Mesendoderm (in vitro differentiated cells): Measurements from ENCODE around the gene ITGB6.
A peak's percentile ranks its signal among the peaks of the same experiment; 100 is the strongest.

ENCODE experiments used
- DNase-seq: peaks from one replicate; pipeline ENCODE4 v3.0.0; 2013
- H2AK5ac ChIP-seq: 2 replicates; pipeline ENCODE4 v1.6.1; 2013; ENCODE audit warnings: low read length, inconsistent platforms
- H2BK120ac ChIP-seq: 2 replicates; pipeline ENCODE4 v1.6.1; 2013; ENCODE audit warnings: low read depth, mild to moderate bottlenecking, low read length, moderate library complexity, mixed read lengths
- H2BK15ac ChIP-seq: replicated peaks from 2 replicates; pipeline ENCODE4 v1.6.1; 2013; ENCODE audit warnings: low read depth, mild to moderate bottlenecking, moderate library complexity
- H2BK5ac ChIP-seq: 2 replicates; pipeline ENCODE4 v1.6.1; 2013; ENCODE audit warnings: low read length, inconsistent platforms
- H3K18ac ChIP-seq: 2 replicates; pipeline ENCODE4 v1.6.1; 2013; ENCODE audit warnings: mild to moderate bottlenecking, low read length, mixed read lengths
- H3K23ac ChIP-seq: one replicate; pipeline ENCODE4 v1.6.1; 2013; ENCODE audit warnings: low read length
- H3K27ac ChIP-seq: 2 replicates; pipeline ENCODE4 v1.5.1; 2013; ENCODE audit warnings: low read depth, mild to moderate bottlenecking, inconsistent platforms, low read length, moderate library complexity
- H3K27me3 ChIP-seq: 2 replicates; pipeline ENCODE4 v1.6.1; 2013; ENCODE audit warnings: low read length, control low read depth, mild to moderate bottlenecking, inconsistent platforms; ENCODE audit not compliant: insufficient read depth, poor library complexity
- H3K36me3 ChIP-seq: 2 replicates; pipeline ENCODE4 v1.6.1; 2013; ENCODE audit warnings: low read length, inconsistent platforms; ENCODE audit not compliant: control insufficient read depth, insufficient read depth
- H3K4ac ChIP-seq: one replicate; pipeline ENCODE4 v1.6.1; 2013; ENCODE audit warnings: low read depth, mild to moderate bottlenecking, low read length, moderate library complexity
- H3K4me1 ChIP-seq: 2 replicates; pipeline ENCODE4 v1.6.1; 2013; ENCODE audit warnings: low read depth, low read length, inconsistent platforms; ENCODE audit not compliant: control insufficient read depth
- H3K4me2 ChIP-seq: 2 replicates; pipeline ENCODE4 v1.6.1; 2013; ENCODE audit warnings: low read length
- H3K4me3 ChIP-seq: 2 replicates; pipeline ENCODE4 v1.5.1; 2013; ENCODE audit warnings: mild to moderate bottlenecking, low read length
- H3K56ac ChIP-seq: one replicate; pipeline ENCODE4 v1.6.1; 2013; ENCODE audit warnings: low read length
- H3K79me1 ChIP-seq: 2 replicates; pipeline ENCODE4 v1.6.1; 2013; ENCODE audit warnings: low read length, inconsistent platforms
- H3K79me2 ChIP-seq: 2 replicates; pipeline ENCODE4 v1.6.1; 2013; ENCODE audit warnings: mild to moderate bottlenecking, low read length; ENCODE audit not compliant: control insufficient read depth, insufficient read depth
- H3K9ac ChIP-seq: 2 replicates; pipeline ENCODE4 v1.6.1; 2013; ENCODE audit warnings: low read length, inconsistent platforms
- H4K5ac ChIP-seq: one replicate; pipeline ENCODE4 v1.6.1; 2013; ENCODE audit warnings: low read length
- H4K8ac ChIP-seq: one replicate; pipeline ENCODE4 v1.6.1; 2013; ENCODE audit warnings: low read depth, mild to moderate bottlenecking, control low read depth, low read length, moderate library complexity
- WGBS: extraction: QIAGEN DNeasy Blood & Tissue Kit; methylation state at CpG from one replicate; pipeline ENCODE4 v1.1.7; 2013; ENCODE audit warnings: low lambda C conversion rate, missing lambda C conversion rate; ENCODE audit not compliant: insufficient coverage; ENCODE audit errors: extremely low coverage; 5-methylcytosine and 5-hydroxymethylcytosine counted together

ITGB6 gene

DNA sequence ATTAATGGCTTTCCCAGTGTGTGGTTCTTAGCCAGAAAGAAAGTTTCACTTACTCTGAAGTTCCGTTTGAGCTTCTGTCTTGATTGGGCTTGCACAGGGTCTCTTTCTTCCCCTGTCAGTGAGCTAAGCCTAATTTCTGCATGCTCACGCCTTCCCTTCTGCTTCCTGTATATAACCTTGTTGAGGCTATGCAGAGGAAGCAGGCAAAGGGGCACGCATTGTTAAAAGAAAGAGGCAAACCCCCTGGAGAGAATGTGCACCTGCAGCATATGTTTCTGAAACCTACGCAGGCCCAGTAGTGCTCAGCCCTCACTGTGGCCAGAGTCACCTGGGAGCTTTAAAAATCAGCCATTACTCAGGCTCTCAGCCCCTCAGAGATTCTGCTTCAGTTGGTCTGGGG lies 123.2 kb downstream of the ITGB6 start:
- H2BK5ac ChIP-seq = no peak overlapping the region
- H4K8ac ChIP-seq = no peak overlapping the region
- DNase-seq = no peak
- H2BK120ac ChIP-seq = no peak overlapping the region
- no peak overlapping the region for H3K9ac ChIP-seq
- no peaks in the 10 kb centered on the region for H3K79me1 ChIP-seq
- H3K4me3 ChIP-seq = no peak overlapping the region
- H3K79me2 ChIP-seq = no peaks in the 10 kb centered on the region
- no peak overlapping the region for H3K4me2 ChIP-seq
- no peak overlapping the region for H2AK5ac ChIP-seq
- no peaks in the 10 kb centered on the region for H3K4me1 ChIP-seq
- H3K27me3 ChIP-seq = no peaks in the 10 kb centered on the region
- H3K56ac ChIP-seq = no peak overlapping the region
- no peak overlapping the region for H3K27ac ChIP-seq
- H3K36me3 ChIP-seq = no peaks in the 10 kb centered on the region
- no CpG with 5 or more reads among the region's 4 CpGs for WGBS
- no peak overlapping the region for H3K23ac ChIP-seq
- H3K18ac ChIP-seq = no peak overlapping the region
- no peak overlapping the region for H2BK15ac ChIP-seq
- H4K5ac ChIP-seq = no peak overlapping the region
- H3K4ac ChIP-seq = no peak overlapping the region

DNA sequence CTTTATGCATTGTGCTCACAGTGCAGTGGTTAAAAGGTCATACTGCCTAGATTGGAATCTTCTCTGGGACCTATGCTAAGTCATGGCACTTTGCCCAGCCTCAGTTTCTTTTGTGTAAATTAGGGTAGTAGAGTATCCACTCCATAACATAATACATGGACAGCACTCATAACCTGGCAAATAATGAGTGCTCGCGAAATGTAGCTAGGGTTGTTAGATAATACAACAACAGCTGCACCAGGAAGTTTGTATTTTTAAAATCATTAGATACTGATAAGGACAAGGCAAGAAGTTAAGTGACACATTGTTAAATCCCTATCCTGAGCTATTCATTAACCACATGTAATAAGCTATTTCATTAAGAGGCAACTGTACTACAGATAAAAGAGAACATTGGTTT lies 123.8 kb downstream of the ITGB6 start:
- no peak overlapping the region for H4K8ac ChIP-seq
- no peak overlapping the region for H4K5ac ChIP-seq
- no peak overlapping the region for H2BK15ac ChIP-seq
- H3K4me3 ChIP-seq = no peak overlapping the region
- no peak overlapping the region for H2BK5ac ChIP-seq
- no peak overlapping the region for H3K9ac ChIP-seq
- H3K4me1 ChIP-seq = no peaks in the 10 kb centered on the region
- H3K4ac ChIP-seq = no peak overlapping the region
- no peaks in the 10 kb centered on the region for H3K79me1 ChIP-seq
- no peak overlapping the region for H3K4me2 ChIP-seq
- no peak overlapping the region for H3K27ac ChIP-seq
- H3K18ac ChIP-seq = no peak overlapping the region
- no peak overlapping the region for H2BK120ac ChIP-seq
- H3K23ac ChIP-seq = no peak overlapping the region
- no peaks in the 10 kb centered on the region for H3K27me3 ChIP-seq
- DNase-seq = no peak
- H2AK5ac ChIP-seq = no peak overlapping the region
- no peak overlapping the region for H3K56ac ChIP-seq
- H3K79me2 ChIP-seq = no peaks in the 10 kb centered on the region
- H3K36me3 ChIP-seq = no peaks in the 10 kb centered on the region
- WGBS = no CpG with 5 or more reads among the region's 2 CpGs

DNA sequence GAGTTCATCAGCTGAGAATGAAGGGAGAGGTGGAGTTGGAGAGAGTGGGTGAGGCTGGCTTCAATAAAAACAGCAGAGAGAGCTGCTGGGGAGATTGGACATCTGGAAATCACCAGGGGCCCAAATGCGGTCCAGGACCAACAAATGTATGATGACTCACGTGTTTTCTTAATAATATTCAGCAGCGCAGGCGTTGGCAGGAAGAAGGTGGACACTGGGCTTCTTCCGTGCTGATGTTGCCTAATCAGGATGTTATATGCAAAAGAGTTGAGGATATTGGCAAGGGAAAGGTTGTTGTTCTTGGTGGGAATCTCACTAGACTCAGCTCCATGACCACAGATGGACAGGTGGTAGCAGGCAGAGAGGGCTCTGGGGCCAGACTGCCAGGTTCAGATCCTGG lies 124.9 kb downstream of the ITGB6 start:
- Histone ChIP-seq H4K5ac (no peak overlapping the region), H3K4ac (no peak overlapping the region), H4K8ac (no peak overlapping the region), H3K27me3 (no peaks in the 10 kb centered on the region), H3K27ac (no peak overlapping the region), H3K79me1 (no peaks in the 10 kb centered on the region), H3K4me3 (no peak overlapping the region), H3K4me2 (no peak overlapping the region), H2BK15ac (no peak overlapping the region), H3K23ac (no peak overlapping the region), H3K56ac (no peak overlapping the region), H2AK5ac (no peak overlapping the region), H3K36me3 (no peaks in the 10 kb centered on the region), H3K18ac (no peak overlapping the region), H2BK5ac (no peak overlapping the region), H3K79me2 (no peaks in the 10 kb centered on the region), H2BK120ac (no peak overlapping the region), H3K9ac (no peak overlapping the region), H3K4me1 (no peaks in the 10 kb centered on the region)
- no CpG with 5 or more reads among the region's 5 CpGs for whole genome bisulfite sequencing
- DNase-seq = no peak

DNA sequence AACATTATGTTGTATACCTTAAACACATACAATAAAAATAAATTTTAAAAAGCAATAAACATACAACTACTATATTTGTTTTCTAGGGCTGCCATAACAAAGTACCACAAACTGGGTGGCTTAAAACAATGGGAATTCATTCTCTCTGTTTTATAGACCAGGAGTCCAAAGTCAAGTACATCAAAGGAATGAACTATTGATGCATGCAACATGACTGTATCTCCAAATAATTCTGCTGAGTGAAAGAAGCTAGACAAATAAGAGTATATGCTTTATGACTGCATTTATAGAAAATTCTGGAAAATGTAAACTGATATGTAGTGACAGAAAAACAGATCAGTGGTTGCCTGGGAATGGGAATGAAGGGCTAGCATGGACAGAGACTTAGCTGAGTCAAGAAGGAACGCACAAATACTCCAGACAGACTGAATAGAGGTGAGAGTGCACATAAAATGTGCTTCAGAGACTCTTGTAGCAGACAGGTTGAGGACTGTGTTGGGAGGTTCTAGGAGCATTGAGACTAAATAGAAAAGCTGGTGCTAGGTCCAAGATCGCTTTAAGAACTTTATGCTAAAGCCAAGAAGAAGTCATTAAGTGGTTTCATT lies 126.7 kb downstream of the ITGB6 start:
- no peak overlapping the region for H4K8ac ChIP-seq

DNA sequence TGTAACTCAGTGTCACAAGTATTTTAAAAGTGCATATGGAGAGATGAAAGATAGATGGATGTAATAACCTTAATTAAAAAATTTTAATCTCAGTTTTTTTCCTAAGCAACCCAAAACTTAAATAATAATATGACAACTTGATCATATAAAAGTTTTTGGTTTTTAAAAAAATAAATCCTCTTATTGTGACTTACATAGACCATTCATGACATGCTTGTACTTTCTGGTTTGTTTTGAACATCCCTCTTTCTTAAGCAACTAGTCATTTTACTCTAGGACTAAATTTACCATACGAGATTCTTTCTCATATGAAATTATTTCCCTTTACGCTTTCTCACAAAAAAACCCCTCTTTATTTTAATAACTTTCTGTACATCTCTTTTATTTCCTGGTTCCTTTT lies 131.2 kb downstream of the ITGB6 start:
- no peak overlapping the region for H4K5ac ChIP-seq
- no peak overlapping the region for H3K23ac ChIP-seq
- H3K4me3 ChIP-seq = no peak overlapping the region
- no peak overlapping the region for H4K8ac ChIP-seq
- H2BK120ac ChIP-seq = no peak overlapping the region
- 100% methylated on average over 2 of the region's 2 CpGs for WGBS
- no peak overlapping the region for H2AK5ac ChIP-seq
- H3K79me2 ChIP-seq = no peaks in the 10 kb centered on the region
- H2BK15ac ChIP-seq = no peak overlapping the region
- no peaks in the 10 kb centered on the region for H3K4me1 ChIP-seq
- no peak overlapping the region for H3K9ac ChIP-seq
- no peaks in the 10 kb centered on the region for H3K27me3 ChIP-seq
- no peak overlapping the region for H3K56ac ChIP-seq
- no peaks in the 10 kb centered on the region for H3K36me3 ChIP-seq
- no peak overlapping the region for H3K18ac ChIP-seq
- H3K4me2 ChIP-seq = no peak overlapping the region
- no peak overlapping the region for H3K4ac ChIP-seq
- no peak overlapping the region for H3K27ac ChIP-seq
- no peaks in the 10 kb centered on the region for H3K79me1 ChIP-seq
- peak; percentile 40 for DNase-seq
- no peak overlapping the region for H2BK5ac ChIP-seq

More for the DNA sequence above, 126.7 kb downstream of the ITGB6 start:
- H3K4me2 ChIP-seq = no peak overlapping the region
- H3K79me1 ChIP-seq = no peaks in the 10 kb centered on the region
- H2BK120ac ChIP-seq = no peak overlapping the region
- H3K27me3 ChIP-seq = no peaks in the 10 kb centered on the region
- no peak overlapping the region for H3K18ac ChIP-seq
- H3K4me1 ChIP-seq = no peaks in the 10 kb centered on the region
- H3K23ac ChIP-seq = no peak overlapping the region
- no CpG with 5 or more reads among the region's 2 CpGs for WGBS
- H3K4ac ChIP-seq = no peak overlapping the region
- no peak overlapping the region for H3K4me3 ChIP-seq
- H2AK5ac ChIP-seq = no peak overlapping the region
- H3K27ac ChIP-seq = no peak overlapping the region
- H2BK15ac ChIP-seq = no peak overlapping the region
- DNase-seq = no peak
- no peak overlapping the region for H4K5ac ChIP-seq
- H2BK5ac ChIP-seq = no peak overlapping the region
- no peak overlapping the region for H3K9ac ChIP-seq
- no peak overlapping the region for H3K56ac ChIP-seq
- H3K36me3 ChIP-seq = no peaks in the 10 kb centered on the region
- no peaks in the 10 kb centered on the region for H3K79me2 ChIP-seq

DNA sequence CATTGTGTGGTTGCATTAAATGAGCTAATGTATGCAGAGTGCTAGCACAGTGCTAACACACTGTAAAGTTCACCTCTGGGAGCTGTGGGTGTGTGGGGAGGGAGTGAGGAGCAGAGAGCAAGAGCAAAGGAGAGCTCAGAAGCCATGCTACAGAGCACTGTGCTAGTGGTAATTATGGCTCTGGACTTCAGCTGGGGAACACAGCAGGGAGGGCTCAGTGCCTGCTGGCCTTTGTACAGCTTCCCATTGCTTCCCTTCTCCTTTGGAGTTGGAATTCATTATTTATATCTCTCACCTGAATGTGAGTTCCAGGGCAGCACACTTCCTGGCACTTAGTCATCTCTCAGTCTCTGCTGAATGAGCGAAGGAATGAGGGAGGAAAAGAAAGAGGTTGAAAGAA lies 135.2 kb downstream of the ITGB6 start:
- Histone ChIP-seq H3K4me1 (peaks cover 5% of the 10 kb centered on the region), H3K27ac (no peak overlapping the region), H3K18ac (no peak overlapping the region), H3K27me3 (no peaks in the 10 kb centered on the region), H3K79me2 (no peaks in the 10 kb centered on the region), H3K79me1 (no peaks in the 10 kb centered on the region), H2BK5ac (no peak overlapping the region), H4K5ac (no peak overlapping the region), H3K4ac (no peak overlapping the region), H3K4me3 (no peak overlapping the region), H2AK5ac (no peak overlapping the region), H3K9ac (no peak overlapping the region), H3K4me2 (no peak overlapping the region), H2BK15ac (no peak overlapping the region), H4K8ac (no peak overlapping the region), H3K56ac (no peak overlapping the region), H2BK120ac (no peak overlapping the region), H3K36me3 (no peaks in the 10 kb centered on the region), H3K23ac (no peak overlapping the region)
- DNase-seq = no peak
- WGBS = no CpG with 5 or more reads among the region's 1 CpG
